Heart right ventricle (tissue), 16 donors: ENCODE measurements around the gene PTPRD. TPM values are rescaled to one million over a fixed set of nuclear protein-coding genes. Genes with fewer than 3 reads are reported as not detected.

Experiments
- ATAC-seq, 8 donors: fragments of 200-7000 bp; cut with Tn5 transposase; one replicate each; pipeline ENCODE4 v1.9.1; 2020; ENCODE audit warnings: mild to moderate bottlenecking in 8 of 8, moderate library complexity in 8 of 8, moderate number of reproducible peaks in 1 of 8
- DNase-seq, 2 donors: peaks; one replicate each; pipeline ENCODE4 v3.0.0-alpha.2; 2020
- H3K27ac ChIP-seq, 10 donors: fragments of 200-600 bp; sonication (generic) in 2 of 10; one replicate each; pipeline versions ENCODE4 v1.5.0 to v1.8.0; 2020 to 2022; ENCODE audit warnings: mild to moderate bottlenecking in 3 of 10
- H3K27me3 ChIP-seq, 7 donors: fragments of 200-600 bp; one replicate each; pipeline ENCODE4 v1.8.0; 2021 to 2022; ENCODE audit warnings: mild to moderate bottlenecking in 2 of 7
- H3K36me3 ChIP-seq, 9 donors: fragments of 200-600 bp; sonication (generic) in 1 of 9; one replicate each; pipeline versions ENCODE4 v1.5.0 to v1.8.0; 2020 to 2022; ENCODE audit warnings: mild to moderate bottlenecking in 2 of 9
- H3K4me1 ChIP-seq, 9 donors: fragments of 200-600 bp; sonication (generic) in 1 of 9; one replicate each; pipeline versions ENCODE4 v1.5.0 to v1.8.0; 2020 to 2022; ENCODE audit warnings: mild to moderate bottlenecking in 4 of 9
- H3K4me3 ChIP-seq, 10 donors: fragments of 200-600 bp; sonication (generic) in 2 of 10; one replicate each; pipeline versions ENCODE4 v1.5.0 to v1.8.0; 2020 to 2022; ENCODE audit warnings: mild to moderate bottlenecking in 7 of 10, moderate library complexity in 2 of 10
- H3K9me3 ChIP-seq, 11 donors: fragments of 200-600 bp in 10 of 11; sonication (generic) in 2 of 11; one replicate each; pipeline versions ENCODE4 v1.5.0 to v1.8.0; 2013 to 2022; ENCODE audit warnings: mild to moderate bottlenecking in 2 of 11, control low read depth in 1 of 11, moderate library complexity in 1 of 11
- CTCF ChIP-seq, 9 donors: fragments of 200-600 bp; sonication (generic) in 2 of 9; IDR thresholded peaks; one replicate each; pipeline versions ENCODE4 v1.5.0 to v1.8.0; 2021 to 2022; ENCODE audit warnings: antibody characterized with exemption in 9 of 9, mild to moderate bottlenecking in 5 of 9, moderate library complexity in 1 of 9
- WGBS, 2 donors: extraction: QIAGEN DNeasy Blood & Tissue Kit; methylation state at CpG; one replicate each; pipeline ENCODE4 v1.1.7; 2013; ENCODE audit warnings: inconsistent platforms in 1 of 2; 5-methylcytosine and 5-hydroxymethylcytosine counted together
- intact Hi-C, 10 donors: fragments of 100-400 bp; cut with DNase I; formaldehyde crosslinking; loops; one replicate each; pipeline versions ENCODE4 v1.11.1 to v1.14.2; 2022
- polyA plus RNA-seq, 2 donors: library from polyadenylated mRNA; stranded (reverse); fragments of 200-250 nt; gene quantifications; one replicate each; pipeline ENCODE4 v1.2.3, GENCODE V29; 2013
- total RNA-seq, 10 donors: library from RNA; stranded (reverse); fragmentation: NEBNext Ultra II Directional in 3 of 10; extraction: Animal tissue kit (Norgen Biotek cat#: 25700) in 3 of 10; gene quantifications; one replicate each; pipeline versions ENCODE4 v1.2.1 to v1.2.4, GENCODE V29; 2021 to 2023
- donor health status: Arrhythmogenic right ventricular cardiomyopathy.
- donor health status: ischemic (EF 13 %, LVEDD 7.1; RV severe dilation, severe dysfunction).
- donor health status: healthy with polysubstance abuse.
- donor health status: DM: no; HTN: yes; CAD: no.
- donor health status: DM: no; HTN: no; CAD: no.
- donor health status: ischemic (EF 25% LVEDD 6.9; RV normal size, moderate dysfunction).
- donor health status: ischemic (EF 25% LVEDD 5.7; RV mildly dilated, moderate dysfunction).
- donor health status: healthy.
- donor health status: DM: yes; HTN: yes; CAD: no.
- donor health status: Ischemic cardiomyopathy.
- donor health status: ischemic (EF 35%, LVEDD 5.7; RV mildly dilated, moderate dysfunction).
- donor health status: nonischemic (EF 11% LVEDD 7.7; RV severe dilation, severe dysfunction).
- donor health status: DM: yes; HTN: yes; CAD: no.
- donor health status: PGD.
- donor health status: ischemic (EF 29% LVEDD 5.4; RV normal size, mild dysfunction).
- donor health status: nonischemic (EF 23%, LVEDD 6.1; RV moderate dilation, normal function).

Gene PTPRD
- total and polyA plus RNA-seq, 12 donors, result 1.4 to 25.2 (median 13.0) TPM

GRCh38 chr9:8536845-8537244 lies 2076.0 kb downstream of the PTPRD start:
- no peak overlapping the region for H3K4me3 ChIP-seq
- no peak for ATAC-seq
- H3K27ac ChIP-seq, result no peak overlapping the region
- intact Hi-C loops, result no loop called here
- WGBS, 2 donors, result 86 to 92% methylated on average over 2 of the region's 2 CpGs
- DNase-seq, result no peak
- H3K4me1 ChIP-seq, result no peaks in the 10 kb centered on the region
- H3K27me3 ChIP-seq, result no peaks in the 10 kb centered on the region
- TF ChIP-seq CTCF (IDR thresholded peaks at IDR 0.05), result no peak
- H3K9me3 ChIP-seq, result peaks cover 0 to 6% (median 0%) of the 10 kb centered on the region in 11 donors
- H3K36me3 ChIP-seq, result no peaks in the 10 kb centered on the region

DNA sequence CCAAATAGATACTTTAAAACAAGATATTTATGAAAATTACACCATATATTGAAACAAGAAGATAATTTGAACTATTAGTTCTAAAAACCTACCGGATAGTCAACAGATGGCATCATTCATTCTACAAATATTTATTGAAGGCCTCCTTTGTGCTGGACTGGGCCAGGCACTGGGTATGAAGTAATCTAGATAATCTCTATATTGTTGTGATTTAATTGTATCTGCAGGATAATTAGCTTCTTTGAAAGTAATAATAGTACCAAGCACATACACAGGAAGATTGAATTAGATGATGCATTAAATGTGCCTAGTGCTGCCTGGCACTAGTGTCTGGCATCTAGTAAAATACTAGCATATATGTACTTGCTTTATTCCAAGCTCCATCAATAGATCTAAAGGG lies 2078.0 kb downstream of the PTPRD start:
- Histone ChIP-seq H3K36me3 (no peaks in the 10 kb centered on the region), H3K27ac (no peak overlapping the region), H3K27me3 (no peaks in the 10 kb centered on the region), H3K4me3 (no peak overlapping the region), H3K9me3 (peaks cover 0 to 6% (median 0%) of the 10 kb centered on the region in 11 donors), H3K4me1 (no peaks in the 10 kb centered on the region)
- intact Hi-C loops, result no loop called here
- DNase-seq, result no peak
- no peak for TF ChIP-seq CTCF (IDR thresholded peaks at IDR 0.05)
- no peak for ATAC-seq
- WGBS, 2 donors, result 85 to 96% methylated on average over 1 of the region's 1 CpG

GRCh38 chr9:8533681-8534080 lies 2079.1 kb downstream of the PTPRD start:
- Histone ChIP-seq H3K4me3 (no peak overlapping the region), H3K4me1 (no peaks in the 10 kb centered on the region), H3K27ac (no peak overlapping the region), H3K36me3 (no peaks in the 10 kb centered on the region), H3K9me3 (peaks cover 0 to 2% (median 0%) of the 10 kb centered on the region in 11 donors), H3K27me3 (no peaks in the 10 kb centered on the region)
- ATAC-seq, result no peak
- WGBS, 2 donors, result 91 to 93% methylated on average over 3 of the region's 3 CpGs
- no peak for TF ChIP-seq CTCF (IDR thresholded peaks at IDR 0.05)
- DNase-seq, result no peak
- intact Hi-C loops, result no loop called here

DNA sequence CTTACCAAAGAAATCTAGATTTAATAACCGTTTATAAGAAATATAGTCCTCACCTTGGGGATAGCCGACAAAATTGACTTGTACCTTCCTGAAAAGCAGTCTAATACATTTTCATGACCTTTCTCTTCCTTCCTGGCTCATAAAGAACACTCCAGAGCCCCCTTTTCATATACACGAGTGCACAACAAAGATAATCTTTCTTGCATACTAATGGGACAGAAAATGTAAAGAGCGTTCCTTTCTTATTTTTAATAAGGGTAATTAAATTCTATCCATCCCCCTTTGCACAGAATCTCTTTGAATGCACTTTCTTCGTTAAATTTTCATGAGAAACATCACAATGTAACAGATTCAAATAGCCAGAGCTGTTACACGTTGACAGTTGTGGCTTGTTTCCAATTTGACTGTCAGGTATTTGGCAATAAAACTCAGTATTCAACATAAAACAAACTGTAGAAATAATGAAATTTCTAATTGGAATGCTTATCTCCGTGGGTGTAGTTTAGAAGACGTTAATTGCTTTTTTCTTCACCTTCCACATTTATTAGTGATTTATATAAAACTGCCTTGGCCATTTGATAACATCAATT lies 2080.9 kb downstream of the PTPRD start:
- Histone ChIP-seq H3K9me3 (no peaks in the 10 kb centered on the region), H3K27ac (no peak overlapping the region), H3K4me1 (no peaks in the 10 kb centered on the region), H3K4me3 (no peak overlapping the region), H3K36me3 (no peaks in the 10 kb centered on the region), H3K27me3 (no peaks in the 10 kb centered on the region)
- no peak for TF ChIP-seq CTCF (IDR thresholded peaks at IDR 0.05)
- intact Hi-C loops, result no loop called here
- WGBS, 2 donors, result 70 to 76% methylated on average over 8 of the region's 8 CpGs
- no peak for ATAC-seq
- DNase-seq, result no peak
